HG02852 (cell line): ENCODE results near the gene NEUROG3.
"Not testable (repeated sequence)": the region's sequence is repeated elsewhere in the genome, so short reads cannot be mapped to it uniquely, and the experiment has no call there.

Experiments used
- ATAC-seq: cut with Tn5 transposase; IDR thresholded peaks from one replicate; pipeline ENCODE4 v1.9.1; 2021; ENCODE audit warnings: mild to moderate bottlenecking, moderate library complexity; ENCODE audit not compliant: unreplicated experiment

NEUROG3 gene

DNA sequence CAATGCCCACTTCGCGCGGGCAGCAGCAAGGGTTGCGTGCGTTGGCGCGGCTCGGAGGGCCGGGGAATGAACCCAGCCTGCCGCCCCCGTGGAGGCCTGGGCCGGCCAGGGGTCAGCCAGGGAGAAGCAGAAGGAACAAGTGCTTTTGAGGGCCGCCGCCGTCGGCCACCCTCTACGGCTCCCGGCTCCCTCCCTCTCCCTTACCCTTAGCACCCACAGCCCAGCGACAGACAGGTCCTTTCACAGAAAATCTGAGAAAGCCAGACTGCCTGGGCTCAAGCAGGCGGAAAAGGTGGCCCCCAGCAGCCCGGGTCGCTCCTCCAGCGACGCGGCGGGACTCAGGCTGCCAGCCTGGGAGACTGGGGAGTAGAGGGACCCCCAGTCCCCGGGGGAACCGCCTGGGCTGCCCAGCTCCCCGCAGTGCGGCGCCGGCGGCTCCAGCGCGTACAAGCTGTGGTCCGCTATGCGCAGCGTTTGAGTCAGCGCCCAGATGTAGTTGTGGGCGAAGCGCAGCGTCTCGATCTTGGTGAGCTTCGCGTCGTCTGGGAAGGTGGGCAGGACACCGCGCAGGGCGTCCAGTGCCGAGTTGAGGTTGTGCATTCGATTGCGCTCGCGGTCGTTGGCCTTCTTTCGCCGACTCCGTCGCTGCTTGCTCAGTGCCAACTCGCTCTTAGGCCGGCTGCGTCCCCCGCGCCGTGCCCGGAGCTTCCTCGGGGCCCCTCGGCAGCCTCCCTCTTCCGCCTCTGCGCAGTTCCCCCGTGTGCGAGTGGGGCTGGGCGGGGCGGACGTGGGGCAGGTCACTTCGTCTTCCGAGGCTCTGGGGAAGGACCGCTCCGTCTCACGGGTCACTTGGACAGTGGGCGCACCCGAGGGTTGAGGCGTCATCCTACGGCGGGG is 815 bp downstream of the NEUROG3 start:
- ATAC-seq: no peak

DNA sequence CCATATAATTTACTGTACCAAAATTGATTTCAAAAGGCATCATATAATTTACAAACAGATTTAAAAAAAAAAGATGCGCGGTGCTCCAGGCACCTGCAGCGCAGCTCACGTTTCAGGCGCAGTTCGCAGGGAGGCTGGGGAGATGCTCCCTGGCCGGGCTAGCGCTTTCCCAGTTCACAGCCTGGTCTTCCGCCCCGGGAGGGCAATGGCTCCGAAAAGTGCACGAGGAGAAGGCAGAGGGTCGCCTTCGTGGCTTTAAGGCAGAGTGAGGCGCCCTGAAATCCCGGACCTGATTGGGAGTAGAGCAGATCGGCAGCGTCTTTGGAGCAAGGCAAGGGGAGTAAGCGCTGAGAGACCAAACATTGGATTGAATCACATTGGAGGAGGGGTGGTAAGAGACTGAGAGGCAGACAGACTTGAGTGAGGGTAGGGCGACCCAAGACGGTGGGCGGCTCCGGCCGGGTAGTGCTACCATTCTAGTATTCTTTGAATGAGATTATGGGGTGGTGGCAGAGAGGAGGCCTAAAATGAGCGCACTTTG is 1.5 kb downstream of the NEUROG3 start:
- no peak for ATAC-seq

DNA sequence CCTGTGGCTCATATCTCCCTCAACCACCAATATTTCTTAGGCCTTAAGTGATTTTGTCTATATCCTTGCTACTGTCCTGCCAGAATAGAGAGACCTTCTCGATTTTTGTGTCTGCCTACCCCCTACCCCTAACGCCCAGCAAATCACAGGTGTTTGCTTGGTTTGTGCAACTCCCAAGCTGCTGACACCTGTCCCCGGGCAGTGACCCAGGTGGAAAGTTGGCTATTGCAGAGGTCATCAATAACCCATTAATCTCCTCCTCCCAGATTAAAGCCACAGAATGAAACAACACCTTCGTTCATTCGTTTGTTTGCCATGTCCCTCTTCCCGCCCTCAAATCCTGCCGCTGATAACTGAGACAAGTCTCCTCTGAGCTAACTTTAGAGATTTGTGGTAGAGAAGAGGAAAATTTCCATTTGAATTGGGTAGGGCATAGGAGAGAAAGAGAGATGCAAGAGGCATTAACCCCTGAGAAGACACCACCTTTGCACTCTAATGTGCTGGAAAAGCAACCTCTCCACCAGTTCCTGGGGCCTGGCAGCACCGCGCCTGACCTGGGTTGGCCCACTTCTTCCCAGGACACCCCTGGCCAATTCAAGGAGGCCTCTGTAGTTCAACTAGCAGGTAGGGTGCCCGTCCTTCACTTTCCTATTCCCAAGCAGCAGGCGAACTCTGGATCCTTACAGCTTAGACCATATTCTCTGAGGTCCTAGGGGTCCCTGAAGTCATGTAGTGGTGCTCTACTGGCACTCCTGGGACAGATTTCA is 3.0 kb downstream of the NEUROG3 start:
- ATAC-seq: no peak

DNA sequence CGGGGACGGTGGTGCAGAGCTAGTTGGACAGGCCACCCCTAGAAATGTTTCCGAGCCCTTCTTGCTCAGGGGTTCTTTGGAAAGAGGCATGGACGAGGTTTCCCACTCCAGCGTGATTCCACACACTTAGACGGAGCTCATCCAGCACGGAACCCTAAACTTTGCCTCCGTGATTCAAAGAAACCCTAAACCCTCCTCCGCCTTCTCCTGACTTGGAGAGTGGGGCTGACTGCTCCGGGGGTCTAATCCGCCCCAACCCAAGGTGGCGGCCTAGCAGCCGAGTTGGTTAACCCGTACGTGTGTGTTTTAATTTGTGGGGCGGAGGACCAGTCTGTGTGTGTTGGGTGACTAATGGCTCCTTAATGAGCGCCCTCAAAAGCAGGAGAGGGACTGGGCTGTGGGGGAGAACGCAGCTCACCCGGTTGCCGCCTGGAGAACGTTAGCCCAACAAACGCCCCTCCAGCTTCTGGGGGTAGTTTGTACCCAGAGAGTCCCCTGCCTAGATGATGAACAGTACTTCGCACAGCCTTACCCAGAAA is 3.8 kb downstream of the NEUROG3 start:
- no peak for ATAC-seq

DNA sequence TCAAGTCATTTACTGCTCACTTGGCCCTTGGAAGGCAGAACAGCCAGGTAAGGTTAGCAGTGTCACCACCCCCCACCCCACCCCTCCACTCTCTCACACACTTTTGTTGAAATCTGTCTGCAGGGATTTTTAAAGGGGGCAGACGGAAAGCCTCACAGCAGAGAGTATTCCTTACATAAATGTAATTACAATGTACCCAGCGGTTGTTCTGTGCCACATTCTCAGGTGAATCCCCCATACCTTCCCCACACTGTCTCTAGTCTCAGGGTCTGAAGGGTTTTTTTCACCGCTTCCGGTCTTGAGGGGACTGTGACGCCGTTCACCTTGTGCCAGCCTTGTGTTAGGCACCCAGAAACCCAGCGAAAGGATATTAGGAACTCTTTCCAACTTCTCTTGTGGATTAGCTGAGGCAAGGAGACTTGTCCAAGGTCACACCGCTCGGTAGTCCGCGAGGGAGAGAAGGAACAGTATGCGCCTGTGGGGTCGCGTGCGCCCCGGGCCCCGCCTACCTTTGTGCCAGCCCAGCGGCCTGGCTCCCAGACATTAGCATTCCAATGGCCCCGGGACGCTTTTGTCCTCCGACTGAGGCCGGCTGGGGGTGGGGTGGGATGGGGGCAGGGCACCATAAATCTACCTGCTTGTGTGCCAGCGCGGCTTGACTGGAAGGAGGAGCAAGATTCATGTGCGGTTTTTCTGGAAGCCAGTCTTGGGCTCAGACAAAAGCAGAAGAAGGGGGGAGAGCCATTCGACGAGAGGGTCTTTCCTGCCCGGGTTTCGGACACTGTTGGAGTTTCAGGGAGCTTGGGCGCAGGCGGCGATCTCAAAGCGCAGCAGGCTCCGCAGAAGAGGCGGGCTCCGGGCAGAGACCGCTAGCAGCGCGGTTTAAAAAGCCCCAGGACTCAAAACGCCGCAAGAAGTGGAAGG is 4.5 kb downstream of the NEUROG3 start:
- no peak for ATAC-seq

DNA sequence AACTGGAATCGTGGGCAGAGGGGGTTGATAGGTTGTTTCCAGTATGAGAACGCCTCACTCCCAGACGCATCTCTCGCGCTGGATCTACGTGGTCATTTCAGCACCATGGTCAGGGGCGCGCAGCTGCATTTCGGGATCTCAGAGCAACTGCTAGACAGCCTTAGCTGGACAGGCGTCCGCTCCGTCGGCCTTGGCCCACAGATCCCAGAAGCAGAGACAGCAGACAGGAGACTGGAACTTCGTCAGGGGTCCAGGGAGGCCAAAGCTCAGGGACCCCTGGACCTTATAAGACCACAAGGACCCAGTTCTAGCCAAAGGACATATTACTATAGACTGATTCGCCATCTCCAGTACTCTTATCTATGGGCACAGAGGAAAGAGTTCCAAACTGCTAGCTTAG is 5.3 kb downstream of the NEUROG3 start:
- no peak for ATAC-seq

DNA sequence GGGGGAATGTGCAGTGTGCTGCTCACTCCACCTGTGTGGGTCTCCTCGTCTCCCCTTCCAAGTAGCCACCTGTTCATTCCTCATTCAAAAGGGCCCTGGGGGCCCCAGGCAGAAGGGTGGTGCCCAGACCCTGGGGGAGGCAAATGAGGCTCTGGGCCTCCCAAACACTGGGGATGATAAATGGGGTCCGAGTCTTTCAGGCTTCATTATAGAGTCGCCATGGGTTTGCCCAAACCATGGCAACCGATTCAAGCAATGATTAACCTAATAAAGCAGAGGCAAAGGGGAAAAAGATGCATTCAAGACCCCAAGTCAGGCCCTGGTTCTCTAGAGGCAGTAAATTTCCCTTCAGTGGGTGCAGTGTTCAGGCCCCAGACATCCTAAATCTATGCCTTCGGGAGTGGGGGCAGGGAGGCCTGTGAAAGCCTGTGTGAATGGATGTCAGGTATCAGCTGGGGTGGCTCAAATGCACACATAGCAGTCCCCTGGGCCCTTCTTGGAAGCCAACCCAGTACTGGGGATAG is 10.4 kb downstream of the NEUROG3 start:
- no peak for ATAC-seq

DNA sequence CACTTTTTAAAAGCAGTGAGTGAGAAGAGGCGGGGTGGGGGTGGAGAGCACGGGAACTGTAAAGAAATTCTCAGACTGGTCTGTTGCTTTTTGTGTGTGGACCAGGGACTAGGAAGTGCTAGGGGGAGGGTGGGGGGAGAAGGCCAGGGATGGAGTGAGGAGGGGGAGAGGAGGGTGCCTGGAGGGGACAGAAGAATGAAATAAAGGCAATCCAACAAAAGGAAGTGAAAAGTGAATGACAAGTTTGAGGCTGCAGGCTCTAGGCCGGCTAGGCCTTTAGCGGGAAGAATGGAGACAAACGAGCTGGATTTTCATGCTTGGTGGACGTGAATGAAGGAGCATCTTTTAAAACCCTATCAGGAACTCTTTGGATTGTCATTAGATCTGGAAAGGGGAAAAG is 13.7 kb downstream of the NEUROG3 start:
- no peak for ATAC-seq

DNA sequence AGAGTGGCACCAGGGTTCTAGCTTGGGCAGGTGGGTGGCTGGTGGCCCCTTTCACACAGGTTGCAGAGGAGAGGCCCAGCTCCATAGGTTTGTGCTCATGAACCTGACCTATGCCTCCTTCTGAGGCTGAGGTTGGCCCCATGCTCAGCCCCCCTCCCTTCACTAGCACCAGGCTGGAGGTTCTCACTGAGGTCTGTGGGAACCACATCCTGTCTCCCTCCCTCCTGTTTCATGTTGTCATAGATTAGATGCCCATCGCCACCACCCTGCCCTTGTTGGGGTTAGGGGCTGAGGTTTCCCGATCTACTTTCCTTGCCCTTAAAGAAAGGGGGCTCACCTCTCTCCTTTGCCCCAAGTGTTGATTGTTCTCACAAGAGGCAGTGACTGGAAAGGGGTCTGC is 14.7 kb downstream of the NEUROG3 start:
- no peak for ATAC-seq

DNA sequence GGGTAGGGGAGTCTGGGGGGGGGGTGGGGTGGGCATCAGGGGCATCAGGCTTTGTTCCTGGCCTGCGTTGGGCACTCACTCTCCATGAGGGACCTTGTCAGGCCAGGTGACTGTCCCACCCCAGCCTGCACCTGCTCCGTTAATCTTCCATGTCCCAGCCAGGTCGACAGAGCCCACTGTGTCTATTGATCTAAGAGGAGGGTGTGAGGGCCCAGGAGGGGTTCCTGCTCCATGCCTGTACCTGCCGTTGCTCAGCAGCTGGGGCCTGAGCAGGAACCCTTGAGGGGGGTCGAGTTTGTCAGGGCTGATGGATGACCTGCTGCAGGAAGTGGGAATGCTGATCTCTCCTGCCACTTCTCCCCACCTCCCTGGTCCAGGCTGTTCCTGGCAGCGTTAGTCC is 18.6 kb downstream of the NEUROG3 start:
- no peak for ATAC-seq

DNA sequence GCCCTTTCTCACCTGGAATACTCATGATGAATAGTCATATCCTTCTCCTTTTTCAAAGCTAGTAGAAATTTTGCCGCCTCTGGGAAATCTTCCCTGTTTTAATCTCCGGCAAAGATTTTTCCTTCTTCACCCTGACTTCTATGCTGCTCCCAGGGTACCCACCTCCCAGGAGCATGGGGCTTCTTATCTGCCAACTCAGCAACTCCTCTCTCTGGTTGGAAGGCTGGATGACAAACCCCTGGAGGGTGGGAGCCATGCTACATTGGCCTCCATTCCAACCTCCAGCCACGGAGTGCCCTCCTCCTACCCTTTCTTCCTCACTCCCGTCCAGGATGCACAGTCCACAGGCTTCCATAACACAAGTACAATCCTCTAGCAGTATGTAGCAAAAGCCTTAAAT is 19.9 kb downstream of the NEUROG3 start:
- ATAC-seq: no peak

DNA sequence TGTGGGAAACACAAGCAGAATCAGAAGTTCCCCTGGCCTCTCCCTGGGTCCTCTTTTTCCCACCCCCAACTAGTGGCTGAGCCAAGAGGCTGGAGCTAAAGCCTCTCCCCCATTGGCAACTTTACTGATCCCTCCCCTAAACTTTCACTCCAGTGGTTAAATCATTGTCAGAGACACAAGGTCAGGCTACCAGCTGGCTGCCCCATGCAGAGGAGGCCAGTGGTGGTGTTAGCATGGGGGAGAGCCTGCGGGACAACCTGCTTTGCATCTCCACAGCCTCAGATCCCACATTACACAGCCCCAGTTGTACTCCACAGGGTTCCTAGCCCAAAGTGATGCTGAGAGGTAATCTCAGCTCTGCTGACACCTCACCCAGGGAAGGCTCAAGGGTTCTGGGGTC is 21.0 kb downstream of the NEUROG3 start:
- no peak for ATAC-seq

DNA sequence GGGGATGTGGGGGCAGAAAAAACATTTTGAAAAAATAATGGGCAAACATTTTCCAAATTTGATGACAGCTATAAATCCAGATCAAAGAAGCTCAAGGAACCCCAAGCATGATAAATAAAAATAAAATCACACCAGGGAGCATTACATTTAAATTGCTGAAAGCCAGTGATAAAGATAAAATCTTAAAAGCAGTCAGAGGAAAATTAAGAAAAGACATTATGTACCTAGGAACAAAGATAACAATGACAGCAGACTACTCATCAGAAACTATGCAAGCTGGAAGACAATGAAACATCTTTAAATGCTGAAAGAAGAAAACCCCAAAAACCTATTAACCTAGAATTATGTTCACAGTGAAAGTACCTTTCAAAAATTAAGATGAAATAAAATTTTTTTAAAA is 23.3 kb downstream of the NEUROG3 start:
- no peak for ATAC-seq

DNA sequence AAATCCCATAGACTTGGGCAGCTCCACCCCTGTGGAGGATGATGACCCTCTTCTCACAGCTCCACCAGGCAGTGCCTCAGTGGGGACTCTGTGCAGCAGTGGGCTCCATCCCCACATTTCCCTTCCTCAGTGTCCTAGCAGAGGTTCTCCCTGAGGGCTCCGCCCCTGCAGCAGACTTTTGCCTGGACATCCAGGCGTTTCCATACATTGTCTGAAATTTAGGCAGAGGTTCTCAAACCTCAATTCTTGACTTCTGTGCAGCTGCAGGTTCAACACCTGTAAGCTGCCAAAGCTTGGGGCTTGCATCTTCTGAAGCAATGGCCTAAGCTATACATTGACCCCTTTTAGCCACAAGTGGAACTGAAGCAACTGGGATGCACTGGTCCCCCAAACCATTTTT is 31.8 kb downstream of the NEUROG3 start:
- ATAC-seq: no peak

DNA sequence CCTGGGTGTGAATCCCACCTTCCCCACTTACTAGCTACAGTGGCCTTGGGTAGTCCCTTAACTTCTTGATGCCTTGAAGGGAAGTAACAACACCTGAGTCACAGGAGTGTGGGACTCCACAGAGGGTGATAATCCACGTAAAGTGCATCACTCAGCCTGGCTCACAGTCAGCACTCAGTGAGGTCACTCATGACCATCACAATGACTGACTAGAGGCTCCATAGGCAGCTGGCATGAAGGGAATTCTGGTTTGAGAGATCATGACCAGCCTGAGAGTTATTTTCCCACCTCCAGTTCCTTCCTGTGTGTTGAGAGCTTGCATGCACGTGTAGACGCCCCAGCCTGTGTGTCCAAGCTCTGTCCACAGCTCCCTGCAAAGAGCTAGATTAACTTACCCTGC is 34.8 kb downstream of the NEUROG3 start:
- ATAC-seq: no peak

DNA sequence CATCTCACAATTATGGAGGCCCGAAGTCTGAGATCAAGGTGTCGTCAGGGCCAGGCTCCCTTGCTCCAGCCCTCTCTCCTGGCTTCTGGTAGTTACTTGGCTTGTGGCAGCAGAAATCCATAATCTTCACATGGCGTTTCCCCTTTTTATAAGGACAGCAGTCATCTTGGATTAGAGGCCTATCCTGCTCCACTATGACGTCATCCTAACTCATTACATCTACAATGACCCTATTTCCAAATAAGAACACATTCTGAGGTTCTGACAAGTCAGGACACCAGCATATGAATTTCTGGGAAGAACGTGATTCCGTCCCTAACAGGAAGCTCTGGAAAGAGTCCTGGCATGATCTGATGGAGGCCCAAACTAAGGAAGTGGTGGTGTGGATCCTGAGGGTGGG is 35.8 kb downstream of the NEUROG3 start:
- no peak for ATAC-seq

DNA sequence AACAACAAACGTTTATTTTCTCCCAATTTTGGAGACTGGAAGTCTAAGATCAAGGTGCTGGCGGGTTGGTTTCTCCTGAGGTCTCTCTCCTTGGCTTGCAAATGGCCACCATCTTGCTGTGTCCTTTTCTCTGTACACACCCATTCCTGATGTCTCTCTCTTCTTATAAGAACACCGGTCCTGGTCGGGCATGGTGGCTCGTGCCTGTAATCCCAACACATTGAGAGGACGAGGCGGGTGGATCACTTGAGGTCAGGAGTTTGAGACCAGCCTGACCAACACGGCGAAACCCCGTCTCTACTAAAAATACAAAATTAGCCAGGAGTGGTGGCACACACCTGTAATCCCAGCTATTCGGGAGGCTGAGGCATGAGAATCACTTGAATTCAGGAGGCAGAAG is 36.7 kb downstream of the NEUROG3 start:
- ATAC-seq: not testable (repeated sequence)

DNA sequence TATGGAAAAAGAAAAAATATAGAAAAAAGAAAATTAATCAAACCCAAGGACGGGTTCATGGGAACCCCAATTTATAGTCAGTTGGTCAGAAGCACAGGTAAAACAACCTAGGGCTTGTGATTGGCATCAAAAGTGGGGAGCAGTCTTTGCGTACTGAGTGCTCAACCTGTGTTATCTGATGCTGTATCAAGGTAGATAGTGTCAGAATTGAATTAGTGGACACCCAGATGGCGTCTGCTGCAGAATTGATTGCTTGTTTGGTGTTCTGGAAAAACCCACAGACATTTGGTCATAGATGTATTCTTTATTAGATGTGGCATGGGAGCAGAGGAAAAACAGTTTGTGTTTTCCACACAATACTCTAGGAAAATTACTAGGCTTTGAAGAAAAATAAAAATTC is 39.6 kb downstream of the NEUROG3 start:
- no peak for ATAC-seq

DNA sequence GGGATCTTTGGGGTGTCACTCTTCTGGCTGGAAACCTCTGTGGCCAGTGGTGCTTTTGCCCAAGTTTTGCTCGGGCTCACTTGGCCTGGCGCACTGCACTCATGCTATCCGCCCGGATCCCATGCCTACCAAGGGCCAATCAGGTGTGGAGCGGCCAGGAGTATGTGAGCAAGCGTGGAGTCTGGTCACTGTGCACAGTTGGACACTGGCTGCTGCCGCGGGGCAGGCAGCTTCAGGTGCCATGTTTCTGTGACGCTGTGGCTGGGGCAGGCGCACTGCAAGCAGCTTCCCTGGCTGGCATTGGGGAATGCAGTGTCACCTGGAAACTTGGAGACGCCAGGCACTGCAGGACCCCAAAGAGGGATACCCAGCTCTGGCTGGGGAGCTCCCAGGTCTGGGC is 45.3 kb downstream of the NEUROG3 start:
- ATAC-seq: no peak
